ENCODE measurements around the gene CXXC5.

Gene CXXC5

GRCh38 chr5:139690064-139690802 is 42.1 kb downstream of the CXXC5 start:
- no peak overlapping the region for H3K4me3 ChIP-seq (ENCODE audit: control insufficient read depth, low read depth, low read length)
- DNase-seq (ENCODE audit: low read depth), result no peak

GRCh38 chr5:139690803-139691629 is 42.9 kb downstream of the CXXC5 start:
- H3K4me3 ChIP-seq (ENCODE audit: control insufficient read depth, low read depth, low read length), result no peak overlapping the region
- DNase-seq (ENCODE audit: low read depth), result no peak
- TF ChIP-seq CTCF (IDR thresholded peaks at IDR 0.05; ENCODE audit: control insufficient read depth, insufficient read depth, low read depth, low read length, missing control alignments), result no peak

More at GRCh38 chr5:139690064-139690802, 42.1 kb downstream of the CXXC5 start:
- TF ChIP-seq CTCF (IDR thresholded peaks at IDR 0.05; ENCODE audit: control insufficient read depth, insufficient read depth, low read depth, low read length, missing control alignments), result peak; percentile 54

- H3K4me3 ChIP-seq (ENCODE audit: control insufficient read depth, low read depth, low read length), result no peak overlapping the region
- DNase-seq (ENCODE audit: low read depth), result no peak
- no peak for TF ChIP-seq CTCF (IDR thresholded peaks at IDR 0.05; ENCODE audit: control insufficient read depth, insufficient read depth, low read depth, low read length, missing control alignments)
Measured at GRCh38 chr5:139692148-139692547, 44.0 kb downstream of the CXXC5 start.

GRCh38 chr5:139692679-139693308 is 44.6 kb downstream of the CXXC5 start:
- DNase-seq (ENCODE audit: low read depth), result no peak
- TF ChIP-seq CTCF (IDR thresholded peaks at IDR 0.05; ENCODE audit: control insufficient read depth, insufficient read depth, low read depth, low read length, missing control alignments), result no peak
- no peak overlapping the region for H3K4me3 ChIP-seq (ENCODE audit: control insufficient read depth, low read depth, low read length)

GRCh38 chr5:139693676-139694364 is 45.7 kb downstream of the CXXC5 start:
- no peak for DNase-seq (ENCODE audit: low read depth)
- no peak overlapping the region for H3K4me3 ChIP-seq (ENCODE audit: control insufficient read depth, low read depth, low read length)
- no peak for TF ChIP-seq CTCF (IDR thresholded peaks at IDR 0.05; ENCODE audit: control insufficient read depth, insufficient read depth, low read depth, low read length, missing control alignments)

GRCh38 chr5:139694556-139695177 is 46.5 kb downstream of the CXXC5 start:
- no peak for TF ChIP-seq CTCF (IDR thresholded peaks at IDR 0.05; ENCODE audit: control insufficient read depth, insufficient read depth, low read depth, low read length, missing control alignments)

More at GRCh38 chr5:139694556-139695177, 46.5 kb downstream of the CXXC5 start:
- DNase-seq (ENCODE audit: low read depth), result no peak
- no peak overlapping the region for H3K4me3 ChIP-seq (ENCODE audit: control insufficient read depth, low read depth, low read length)

All from AG09309 (cell line).